ENCODE results near the gene DAB2IP. TPM values are rescaled to one million over a fixed set of nuclear protein-coding genes. Genes with fewer than 3 reads are reported as not detected.

DAB2IP gene
- total RNA-seq, 4 donors from 2014 or later: 35.2 to 56.4 (median 51.4) TPM

DNA sequence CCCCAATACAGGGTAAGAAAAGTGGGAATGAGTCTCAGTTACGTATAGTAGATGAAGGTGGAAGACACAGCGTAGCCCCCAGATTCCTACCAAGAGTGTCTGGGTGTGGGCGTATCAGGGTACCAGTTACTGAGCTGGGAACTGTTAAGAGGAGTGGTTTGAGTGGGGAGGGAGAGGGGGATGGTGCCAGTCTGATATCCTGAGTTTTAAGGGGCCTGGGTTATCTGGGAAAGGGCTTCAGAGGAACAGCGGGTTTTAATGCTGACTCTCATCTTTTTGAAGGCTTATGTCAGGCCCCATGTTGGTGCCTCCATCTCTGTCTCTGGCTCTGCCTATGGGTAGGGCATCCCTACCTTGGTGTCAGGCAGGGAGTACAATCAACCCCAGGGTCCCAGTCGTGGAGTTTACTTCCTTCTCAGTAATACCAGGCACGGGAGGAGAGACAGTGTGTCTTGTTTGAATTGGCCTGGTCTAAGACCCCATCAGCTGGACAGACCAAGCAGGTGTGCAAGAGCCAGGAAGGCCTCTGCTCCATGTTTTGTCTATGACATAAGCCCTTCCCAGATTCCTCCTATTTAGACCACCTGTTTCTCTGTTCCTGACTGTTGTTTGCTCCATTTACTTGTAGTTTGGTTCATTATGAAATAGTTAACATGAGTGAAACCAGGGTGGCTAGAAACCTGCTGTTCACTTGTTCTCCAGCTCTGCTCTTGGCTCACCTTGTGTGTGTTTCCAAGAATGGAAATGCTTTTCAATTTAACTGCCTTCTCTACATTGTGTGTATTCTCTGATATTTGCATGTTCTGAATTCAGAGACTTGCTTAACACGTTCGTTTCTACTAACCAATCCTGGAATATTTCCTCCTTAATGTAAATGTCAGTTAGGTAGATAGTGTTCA, 125.6 kb downstream of the DAB2IP start:
- Histone ChIP-seq H3K9me3 (peaks cover 0 to 6% (median 2%) of the 10 kb centered on the region in 4 donors), H3K27ac (peak overlapping the region in 2 of 4 donors; percentile 29 to 85), H3K27me3 (no peaks in the 10 kb centered on the region), H3K4me1 (peaks cover 0 to 55% (median 13%) of the 10 kb centered on the region in 4 donors), H3K4me3 (no peak overlapping the region), H3K36me3 (peaks cover 0 to 83% (median 0%) of the 10 kb centered on the region in 3 donors)
- DNase-seq (ENCODE audit: low spot score in 2 of 2): peak in 1 of 2 donors; percentile 0
- TF ChIP-seq CTCF (IDR thresholded peaks at IDR 0.05): no peak
- TF ChIP-seq EP300 (IDR thresholded peaks at IDR 0.05): no peak
- 89 to 92% methylated on average over 8 of the region's 8 CpGs for WGBS, 2 donors

DNA sequence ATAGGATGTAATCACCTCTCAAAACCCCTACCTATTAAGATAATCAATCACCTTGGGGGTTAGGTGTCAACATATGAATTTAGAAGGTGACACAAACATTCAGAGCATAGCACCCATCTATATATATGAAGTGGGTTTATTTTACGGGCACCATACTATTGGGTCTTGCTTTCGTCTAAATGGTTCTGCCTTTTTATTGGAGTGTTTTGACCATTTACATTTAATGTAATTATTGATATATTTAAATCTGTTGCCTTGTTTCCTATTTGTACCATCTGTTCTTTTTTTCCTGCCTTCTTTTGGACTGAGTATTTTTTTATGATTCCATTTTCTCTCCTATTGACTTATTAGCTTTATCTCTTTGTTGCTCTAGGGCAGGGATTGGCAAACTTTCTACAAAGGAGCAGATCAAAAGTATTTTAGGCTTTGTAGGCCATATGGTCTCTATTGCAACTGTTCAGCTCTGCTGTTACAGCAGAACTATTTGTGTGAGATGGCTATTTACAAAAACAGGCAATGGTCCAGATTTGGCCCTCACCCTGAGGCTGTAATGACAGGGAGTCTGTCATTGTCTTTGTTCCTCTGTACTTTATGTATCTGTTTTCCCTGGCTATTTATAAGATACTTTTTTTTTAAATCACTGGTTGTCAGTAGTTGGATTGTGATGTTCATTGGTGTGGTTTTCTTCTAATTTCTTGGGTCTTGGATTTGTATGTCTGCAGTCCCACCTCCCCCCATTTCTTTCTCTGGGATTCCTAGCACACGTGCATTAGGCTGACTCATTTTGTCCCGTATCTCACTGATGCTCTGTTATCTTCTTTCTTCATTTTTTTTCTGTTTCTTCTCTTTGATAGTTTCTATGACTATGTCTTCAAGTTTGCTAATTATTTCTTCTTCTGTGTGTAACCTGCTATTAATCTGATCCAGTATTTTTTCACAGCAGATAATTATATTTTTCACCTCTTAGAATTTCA, 127.1 kb downstream of the DAB2IP start:
- DNase-seq (ENCODE audit: low spot score in 2 of 2): no peak
- 78% methylated on average over 4 of the region's 4 CpGs for WGBS, 2 donors
- Histone ChIP-seq H3K27ac (peak overlapping the region in 3 of 4 donors; percentile 37 to 84 (median 81)), H3K4me1 (peaks cover 0 to 47% (median 8%) of the 10 kb centered on the region in 4 donors), H3K27me3 (no peaks in the 10 kb centered on the region), H3K4me3 (no peak overlapping the region), H3K36me3 (peaks cover 0 to 87% (median 5%) of the 10 kb centered on the region in 3 donors), H3K9me3 (peaks cover 0 to 6% (median 2%) of the 10 kb centered on the region in 4 donors)
- TF ChIP-seq EP300 (IDR thresholded peaks at IDR 0.05) (no peak), POLR2A (IDR thresholded peaks at IDR 0.05) (no peak), CTCF (IDR thresholded peaks at IDR 0.05) (no peak)

GRCh38 chr9:121779381-121780117, 128.1 kb downstream of the DAB2IP start:
- peak in 1 of 2 donors; percentile 21 for DNase-seq (ENCODE audit: low spot score in 2 of 2)
- WGBS, 2 donors: 42 to 51% methylated on average over 13 of the region's 13 CpGs
- H3K36me3 ChIP-seq: peaks cover 0 to 87% (median 5%) of the 10 kb centered on the region in 3 donors

More at GRCh38 chr9:121779381-121780117, 128.1 kb downstream of the DAB2IP start:
- no peak overlapping the region for H3K4me3 ChIP-seq
- H3K4me1 ChIP-seq: peaks cover 0 to 47% (median 8%) of the 10 kb centered on the region in 4 donors
- H3K9me3 ChIP-seq: peaks cover 0 to 6% (median 2%) of the 10 kb centered on the region in 4 donors
- no peaks in the 10 kb centered on the region for H3K27me3 ChIP-seq
- TF ChIP-seq EP300 (IDR thresholded peaks at IDR 0.05) (peak; percentile 48 to 64), CTCF (IDR thresholded peaks at IDR 0.05) (no peak), POLR2A (IDR thresholded peaks at IDR 0.05) (peak in 1 of 2 donors; percentile 18)
- H3K27ac ChIP-seq: peak overlapping the region; percentile 36 to 84 (median 59)

Data from tibial nerve (tissue), 4 donors.